Suprapubic skin (tissue), 3 donors: Measurements from ENCODE around the gene NUDT9.

Experiments
- POLR2A ChIP-seq, 2 donors: fragments of 450-650 bp; IDR thresholded peaks; one replicate each; pipeline ENCODE4 v1.6.1; 2017; ENCODE audit warnings: antibody characterized with exemption in 2 of 2, mild to moderate bottlenecking in 2 of 2, moderate library complexity in 2 of 2
- TF ChIP-seq, protein P1 (sequence below), 2 donors: fragments of 200-600 bp in 1 of 2; fragments of 450-650 bp in 1 of 2; sonication (generic) in 1 of 2; IDR thresholded peaks; one replicate each; pipeline ENCODE4 v1.5.1; 2016 to 2019; ENCODE audit warnings: antibody characterized with exemption in 2 of 2, mild to moderate bottlenecking in 1 of 2, moderate library complexity in 1 of 2

DNA sequence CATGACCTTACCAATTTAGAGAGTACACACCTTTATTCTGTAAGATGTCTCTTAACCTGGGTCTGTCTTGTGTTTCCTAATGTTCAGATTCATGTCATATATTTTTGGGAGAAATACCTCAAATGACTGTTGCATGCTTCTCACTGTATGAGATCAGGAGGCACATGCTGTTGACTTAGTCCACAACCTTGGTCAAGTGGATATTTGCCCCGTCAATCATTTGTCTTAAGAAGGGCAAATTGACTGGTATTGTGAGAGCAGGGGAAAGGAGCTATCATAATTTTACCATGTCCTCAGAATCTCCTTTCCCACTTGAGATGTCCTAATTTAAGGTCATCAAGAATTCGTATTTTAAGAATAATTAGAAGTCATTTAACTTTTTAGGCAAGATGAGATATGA is 11.0 kb downstream of the NUDT9 start:
- TF ChIP-seq, protein P1, sequence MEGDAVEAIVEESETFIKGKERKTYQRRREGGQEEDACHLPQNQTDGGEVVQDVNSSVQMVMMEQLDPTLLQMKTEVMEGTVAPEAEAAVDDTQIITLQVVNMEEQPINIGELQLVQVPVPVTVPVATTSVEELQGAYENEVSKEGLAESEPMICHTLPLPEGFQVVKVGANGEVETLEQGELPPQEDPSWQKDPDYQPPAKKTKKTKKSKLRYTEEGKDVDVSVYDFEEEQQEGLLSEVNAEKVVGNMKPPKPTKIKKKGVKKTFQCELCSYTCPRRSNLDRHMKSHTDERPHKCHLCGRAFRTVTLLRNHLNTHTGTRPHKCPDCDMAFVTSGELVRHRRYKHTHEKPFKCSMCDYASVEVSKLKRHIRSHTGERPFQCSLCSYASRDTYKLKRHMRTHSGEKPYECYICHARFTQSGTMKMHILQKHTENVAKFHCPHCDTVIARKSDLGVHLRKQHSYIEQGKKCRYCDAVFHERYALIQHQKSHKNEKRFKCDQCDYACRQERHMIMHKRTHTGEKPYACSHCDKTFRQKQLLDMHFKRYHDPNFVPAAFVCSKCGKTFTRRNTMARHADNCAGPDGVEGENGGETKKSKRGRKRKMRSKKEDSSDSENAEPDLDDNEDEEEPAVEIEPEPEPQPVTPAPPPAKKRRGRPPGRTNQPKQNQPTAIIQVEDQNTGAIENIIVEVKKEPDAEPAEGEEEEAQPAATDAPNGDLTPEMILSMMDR (IDR thresholded peaks at IDR 0.05) = no peak
- no peak for TF ChIP-seq POLR2A (IDR thresholded peaks at IDR 0.05)
